NCI-H510A (cell line): ENCODE measurements around the gene CLCA4.

Source experiments
- DNase-seq: peaks from one replicate; lab custom pipeline; 2025; lab: John Stamatoyannopoulos, UW

Gene CLCA4

GRCh38 chr1:86616871-86617270, 70.0 kb downstream of the CLCA4 start:
- no peak for DNase-seq

- no peak for DNase-seq
These were observed 71.5 kb downstream of the CLCA4 start for GRCh38 chr1:86618358-86618757.

- no peak for DNase-seq
These were observed 72.4 kb downstream of the CLCA4 start for GRCh38 chr1:86619313-86619712.

- no peak for DNase-seq
These were observed 74.4 kb downstream of the CLCA4 start for GRCh38 chr1:86621286-86621685.
